ENCODE results near the gene AK2. TPM values are rescaled to one million over a fixed set of nuclear protein-coding genes. Genes with fewer than 3 reads are reported as not detected.

Gene AK2
- total RNA-seq, 6 donors from 2014 or later = 90.1 to 123 (median 115) TPM

DNA sequence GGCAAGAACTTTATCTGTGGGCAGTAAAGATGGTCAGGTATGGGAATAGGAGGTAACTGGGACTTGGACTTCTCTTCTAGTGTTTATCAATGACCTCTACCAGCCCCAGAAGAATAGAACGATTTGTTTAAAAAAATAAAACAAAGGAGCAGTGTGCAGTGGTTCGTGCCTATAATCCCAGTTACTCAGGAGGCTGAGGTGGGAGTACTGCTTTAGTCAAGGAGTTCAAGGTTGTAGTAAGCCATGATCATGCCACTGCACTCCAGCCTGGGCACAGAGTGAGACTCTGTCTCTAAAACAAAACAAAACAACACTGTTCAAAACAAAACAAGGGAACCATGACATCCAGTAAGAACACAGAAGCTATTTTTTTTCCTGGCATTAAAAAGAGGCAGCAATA, 76.3 kb downstream of the AK2 start:
- Histone ChIP-seq H3K36me3 (no peaks in the 10 kb centered on the region), H3K27ac (peak overlapping the region in 2 of 4 donors; percentile 7 to 15), H3K27me3 (no peaks in the 10 kb centered on the region), H3K9me3 (peaks cover 0 to 3% (median 0%) of the 10 kb centered on the region in 4 donors), H3K4me3 (no peak overlapping the region), H3K4me1 (peaks cover 22 to 48% (median 27%) of the 10 kb centered on the region in 4 donors)
- ATAC-seq (ENCODE audit: low FRiP score in 2 of 2) (no peak), DNase-seq (no peak)
- WGBS, 2 donors = 49 to 58% methylated on average over 2 of the region's 2 CpGs
- TF ChIP-seq EP300 (IDR thresholded peaks at IDR 0.05) (no peak), POLR2AphosphoS5 (IDR thresholded peaks at IDR 0.05) (no peak), POLR2A (IDR thresholded peaks at IDR 0.05) (no peak)
- TF ChIP-seq, protein P1, sequence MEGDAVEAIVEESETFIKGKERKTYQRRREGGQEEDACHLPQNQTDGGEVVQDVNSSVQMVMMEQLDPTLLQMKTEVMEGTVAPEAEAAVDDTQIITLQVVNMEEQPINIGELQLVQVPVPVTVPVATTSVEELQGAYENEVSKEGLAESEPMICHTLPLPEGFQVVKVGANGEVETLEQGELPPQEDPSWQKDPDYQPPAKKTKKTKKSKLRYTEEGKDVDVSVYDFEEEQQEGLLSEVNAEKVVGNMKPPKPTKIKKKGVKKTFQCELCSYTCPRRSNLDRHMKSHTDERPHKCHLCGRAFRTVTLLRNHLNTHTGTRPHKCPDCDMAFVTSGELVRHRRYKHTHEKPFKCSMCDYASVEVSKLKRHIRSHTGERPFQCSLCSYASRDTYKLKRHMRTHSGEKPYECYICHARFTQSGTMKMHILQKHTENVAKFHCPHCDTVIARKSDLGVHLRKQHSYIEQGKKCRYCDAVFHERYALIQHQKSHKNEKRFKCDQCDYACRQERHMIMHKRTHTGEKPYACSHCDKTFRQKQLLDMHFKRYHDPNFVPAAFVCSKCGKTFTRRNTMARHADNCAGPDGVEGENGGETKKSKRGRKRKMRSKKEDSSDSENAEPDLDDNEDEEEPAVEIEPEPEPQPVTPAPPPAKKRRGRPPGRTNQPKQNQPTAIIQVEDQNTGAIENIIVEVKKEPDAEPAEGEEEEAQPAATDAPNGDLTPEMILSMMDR (IDR thresholded peaks at IDR 0.05) = no peak

DNA sequence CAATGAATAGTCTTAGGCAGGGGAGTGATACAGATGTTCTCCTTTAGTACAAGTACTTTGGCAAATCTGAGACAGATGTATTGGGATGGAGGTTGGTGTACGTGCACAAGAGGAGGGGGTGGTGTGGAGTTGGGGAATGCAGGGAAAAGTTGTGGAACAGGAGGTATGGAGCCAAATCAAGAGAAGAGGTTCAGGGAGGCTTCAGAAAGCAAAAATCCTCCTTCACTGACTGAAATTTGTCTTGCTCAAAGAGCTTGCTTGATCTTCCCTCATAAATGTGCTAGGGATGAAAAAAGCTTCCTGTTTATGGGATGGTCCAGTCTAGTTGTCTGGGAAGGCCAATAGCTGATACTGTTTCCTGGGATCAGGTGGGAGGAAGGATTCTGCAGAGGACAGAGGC, 77.9 kb downstream of the AK2 start:
- no peak for TF ChIP-seq POLR2AphosphoS5 (IDR thresholded peaks at IDR 0.05)
- TF ChIP-seq, protein P1 (IDR thresholded peaks at IDR 0.05) = no peak
- TF ChIP-seq EP300 (IDR thresholded peaks at IDR 0.05) = no peak
- TF ChIP-seq POLR2A (IDR thresholded peaks at IDR 0.05) = no peak
- ATAC-seq (ENCODE audit: low FRiP score in 2 of 2) (no peak), DNase-seq (no peak)
- no peaks in the 10 kb centered on the region for H3K27me3 ChIP-seq
- H3K9me3 ChIP-seq = no peaks in the 10 kb centered on the region
- H3K4me1 ChIP-seq = peaks cover 22 to 44% (median 27%) of the 10 kb centered on the region in 4 donors
- no peak overlapping the region for H3K4me3 ChIP-seq
- H3K36me3 ChIP-seq = no peaks in the 10 kb centered on the region
- H3K27ac ChIP-seq = no peak overlapping the region
- WGBS, 2 donors = 86 to 93% methylated on average over 1 of the region's 1 CpG

Other genes starting within 250 kb of the AK2 start
- gene YARS1, start 219.5 kb downstream of the AK2 start, total RNA-seq = 100 to 1,000 TPM in 3 of 6 donors, 10 to 100 TPM in 3; 82.1 to 110 (median 95.1) TPM
- gene S100PBP, start 219.2 kb downstream of the AK2 start, total RNA-seq = 10 to 100 TPM; 20.8 to 85.9 (median 34.9) TPM
- 10 to 100 TPM in 1 of 6 donors, 1 to 10 TPM in 2, under 1 TPM in 1, not detected in 2; 0.30 to 10.3 (median 2.2) TPM for gene FNDC5, start 166.0 kb downstream of the AK2 start, total RNA-seq
- not detected for gene HPCA, start 150.4 kb downstream of the AK2 start, total RNA-seq
- gene TMEM54, start 135.5 kb downstream of the AK2 start, total RNA-seq = 10 to 100 TPM; 37.7 to 94.1 (median 58.6) TPM
- 10 to 100 TPM; 28.7 to 44.5 (median 37.4) TPM for gene RNF19B, start 72.1 kb downstream of the AK2 start, total RNA-seq
- 1 to 10 TPM; 1.5 to 4.8 (median 2.8) TPM for gene AZIN2, start 44.3 kb upstream of the AK2 start, total RNA-seq
- gene TRIM62, start 145.2 kb upstream of the AK2 start, total RNA-seq = 10 to 100 TPM in 1 of 6 donors, 1 to 10 TPM in 5; 3.8 to 16.8 (median 5.5) TPM
- gene ZNF362, start 219.6 kb upstream of the AK2 start, total RNA-seq = 10 to 100 TPM; 14.9 to 41.0 (median 21.3) TPM

All from upper lobe of left lung (tissue), 6 donors.